GM10847 (cell line): ENCODE data around the gene ELAC1.

Source experiments
- POLR2A ChIP-seq: IDR thresholded peaks from 2 replicates; pipeline ENCODE4 v1.6.1; 2011; ENCODE audit not compliant: insufficient read length; ENCODE audit errors: extremely low read depth

The ELAC1 gene

GRCh38 chr18:51030537-51031258 lies 62.9 kb downstream of the ELAC1 start:
- no peak for TF ChIP-seq POLR2A

- TF ChIP-seq POLR2A: no peak
These were observed 64.4 kb downstream of the ELAC1 start for GRCh38 chr18:51032193-51032592.

DNA sequence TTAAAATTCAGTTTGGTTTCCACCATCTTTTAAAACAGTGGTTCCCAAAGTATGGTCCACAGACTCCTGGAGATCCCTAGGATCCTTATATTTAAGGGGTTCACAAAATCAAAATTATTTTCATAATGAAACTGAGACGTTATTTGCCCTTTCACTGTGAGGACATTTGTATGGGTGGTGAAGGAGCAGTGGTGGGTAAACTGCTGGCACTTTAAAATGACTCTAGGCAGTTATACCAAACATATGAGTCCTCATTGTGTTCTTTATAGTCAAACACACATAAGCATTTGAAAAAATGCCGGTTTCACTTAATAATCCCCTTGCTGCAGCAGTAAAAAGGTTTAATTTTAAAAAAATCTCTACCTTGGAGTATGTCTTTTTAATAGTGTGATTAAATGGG lies 69.4 kb downstream of the ELAC1 start:
- no peak for TF ChIP-seq POLR2A
